Ishikawa (cell line): ENCODE data around the gene TMEM37.

Experiments
- CEBPB ChIP-seq: IDR thresholded peaks from 2 replicates; pipeline ENCODE4 v1.6.1; 2012
- CREB1 ChIP-seq: IDR thresholded peaks from 2 replicates; pipeline ENCODE4 v1.6.1; 2012; ENCODE audit warnings: low read depth
- EGR1 ChIP-seq: IDR thresholded peaks from 2 replicates; pipeline ENCODE4 v1.6.1; 2012
- EP300 ChIP-seq: IDR thresholded peaks from 2 replicates; pipeline ENCODE4 v1.6.1; 2012; ENCODE audit warnings: borderline replicate concordance
- FOXM1 ChIP-seq: IDR thresholded peaks from 2 replicates; pipeline ENCODE4 v1.6.1; 2012; ENCODE audit warnings: low read depth, borderline replicate concordance
- MAX ChIP-seq: IDR thresholded peaks from 2 replicates; pipeline ENCODE4 v1.6.1; 2012
- NFIC ChIP-seq: IDR thresholded peaks from 2 replicates; pipeline ENCODE4 v1.6.1; 2012
- RAD21 ChIP-seq: IDR thresholded peaks from 2 replicates; pipeline ENCODE4 v1.6.1; 2012; ENCODE audit warnings: low read depth
- TAF1 ChIP-seq: IDR thresholded peaks from 2 replicates; pipeline ENCODE4 v1.6.1; 2012; ENCODE audit warnings: low read depth, mild to moderate bottlenecking
- TCF12 ChIP-seq: IDR thresholded peaks from 2 replicates; pipeline ENCODE4 v1.6.1; 2012; ENCODE audit warnings: low read depth
- TEAD4 ChIP-seq: IDR thresholded peaks from 2 replicates; pipeline ENCODE4 v1.6.1; 2012
- YY1 ChIP-seq: IDR thresholded peaks from 2 replicates; pipeline ENCODE4 v1.6.1; 2012; ENCODE audit warnings: low read depth
- ZBTB7A ChIP-seq: IDR thresholded peaks from 2 replicates; pipeline ENCODE4 v1.6.1; 2012; ENCODE audit warnings: low read depth
- TF ChIP-seq, protein P1 (sequence below): IDR thresholded peaks from 2 replicates; pipeline ENCODE4 v1.6.1; 2012; ENCODE audit warnings: low read depth, mild to moderate bottlenecking
- TF ChIP-seq, protein P2 (sequence below): IDR thresholded peaks from 2 replicates; pipeline ENCODE4 v1.6.1; 2012

The TMEM37 gene

GRCh38 chr2:119426396-119426675, 5.3 kb upstream of the TMEM37 start:
- TF ChIP-seq FOXM1: no peak
- TF ChIP-seq, protein P1, sequence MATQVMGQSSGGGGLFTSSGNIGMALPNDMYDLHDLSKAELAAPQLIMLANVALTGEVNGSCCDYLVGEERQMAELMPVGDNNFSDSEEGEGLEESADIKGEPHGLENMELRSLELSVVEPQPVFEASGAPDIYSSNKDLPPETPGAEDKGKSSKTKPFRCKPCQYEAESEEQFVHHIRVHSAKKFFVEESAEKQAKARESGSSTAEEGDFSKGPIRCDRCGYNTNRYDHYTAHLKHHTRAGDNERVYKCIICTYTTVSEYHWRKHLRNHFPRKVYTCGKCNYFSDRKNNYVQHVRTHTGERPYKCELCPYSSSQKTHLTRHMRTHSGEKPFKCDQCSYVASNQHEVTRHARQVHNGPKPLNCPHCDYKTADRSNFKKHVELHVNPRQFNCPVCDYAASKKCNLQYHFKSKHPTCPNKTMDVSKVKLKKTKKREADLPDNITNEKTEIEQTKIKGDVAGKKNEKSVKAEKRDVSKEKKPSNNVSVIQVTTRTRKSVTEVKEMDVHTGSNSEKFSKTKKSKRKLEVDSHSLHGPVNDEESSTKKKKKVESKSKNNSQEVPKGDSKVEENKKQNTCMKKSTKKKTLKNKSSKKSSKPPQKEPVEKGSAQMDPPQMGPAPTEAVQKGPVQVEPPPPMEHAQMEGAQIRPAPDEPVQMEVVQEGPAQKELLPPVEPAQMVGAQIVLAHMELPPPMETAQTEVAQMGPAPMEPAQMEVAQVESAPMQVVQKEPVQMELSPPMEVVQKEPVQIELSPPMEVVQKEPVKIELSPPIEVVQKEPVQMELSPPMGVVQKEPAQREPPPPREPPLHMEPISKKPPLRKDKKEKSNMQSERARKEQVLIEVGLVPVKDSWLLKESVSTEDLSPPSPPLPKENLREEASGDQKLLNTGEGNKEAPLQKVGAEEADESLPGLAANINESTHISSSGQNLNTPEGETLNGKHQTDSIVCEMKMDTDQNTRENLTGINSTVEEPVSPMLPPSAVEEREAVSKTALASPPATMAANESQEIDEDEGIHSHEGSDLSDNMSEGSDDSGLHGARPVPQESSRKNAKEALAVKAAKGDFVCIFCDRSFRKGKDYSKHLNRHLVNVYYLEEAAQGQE: no peak
- no peak for TF ChIP-seq CREB1
- TF ChIP-seq CEBPB: no peak
- no peak for TF ChIP-seq NFIC
- no peak for TF ChIP-seq EGR1
- TF ChIP-seq ZBTB7A: no peak
- no peak for TF ChIP-seq MAX
- TF ChIP-seq, protein P2, sequence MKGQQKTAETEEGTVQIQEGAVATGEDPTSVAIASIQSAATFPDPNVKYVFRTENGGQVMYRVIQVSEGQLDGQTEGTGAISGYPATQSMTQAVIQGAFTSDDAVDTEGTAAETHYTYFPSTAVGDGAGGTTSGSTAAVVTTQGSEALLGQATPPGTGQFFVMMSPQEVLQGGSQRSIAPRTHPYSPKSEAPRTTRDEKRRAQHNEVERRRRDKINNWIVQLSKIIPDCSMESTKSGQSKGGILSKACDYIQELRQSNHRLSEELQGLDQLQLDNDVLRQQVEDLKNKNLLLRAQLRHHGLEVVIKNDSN: no peak
- no peak for TF ChIP-seq TAF1
- TF ChIP-seq TEAD4: no peak
- TF ChIP-seq TCF12: no peak
- TF ChIP-seq RAD21: no peak
- no peak for TF ChIP-seq EP300
- TF ChIP-seq YY1: no peak

DNA sequence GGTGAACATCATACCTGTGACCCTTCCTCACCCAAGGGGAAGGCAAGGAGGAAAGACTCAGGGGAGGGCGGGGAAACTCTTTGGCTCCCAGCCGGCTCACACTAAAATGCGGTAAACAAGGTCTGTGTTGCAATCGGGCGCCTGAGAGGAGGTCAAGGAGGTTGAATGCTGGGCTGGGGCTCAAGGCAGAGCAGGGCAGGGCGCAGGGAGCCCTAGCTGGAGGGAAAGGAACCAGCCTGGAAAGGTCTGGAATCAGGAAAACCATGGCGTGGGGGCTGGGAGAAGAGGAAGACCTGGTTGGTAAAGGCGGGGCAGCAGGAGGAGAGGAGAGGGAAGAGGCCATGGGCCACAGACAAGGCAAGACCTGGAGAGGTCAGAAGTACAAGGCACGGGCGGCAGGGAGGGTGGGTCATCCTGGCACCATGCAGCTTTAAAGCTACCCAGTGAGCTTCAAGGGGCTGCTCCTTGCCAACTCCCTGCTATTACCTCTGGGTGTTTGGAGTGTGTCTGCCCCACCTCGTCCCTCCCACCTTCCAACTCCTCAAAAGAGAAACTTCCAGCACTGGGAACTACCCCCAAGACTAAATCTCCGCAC, 4.8 kb upstream of the TMEM37 start:
- TF ChIP-seq CEBPB (peak; percentile 67; the same call in 1 of the 2 replicates), EP300 (no peak), NFIC (no peak), RAD21 (no peak), FOXM1 (no peak)

GRCh38 chr2:119427756-119428155, 3.9 kb upstream of the TMEM37 start:
- TF ChIP-seq CREB1 (no peak), EP300 (no peak), TEAD4 (no peak), CEBPB (no peak), MAX (no peak), TAF1 (no peak), YY1 (no peak)
- TF ChIP-seq, protein P1: no peak

DNA sequence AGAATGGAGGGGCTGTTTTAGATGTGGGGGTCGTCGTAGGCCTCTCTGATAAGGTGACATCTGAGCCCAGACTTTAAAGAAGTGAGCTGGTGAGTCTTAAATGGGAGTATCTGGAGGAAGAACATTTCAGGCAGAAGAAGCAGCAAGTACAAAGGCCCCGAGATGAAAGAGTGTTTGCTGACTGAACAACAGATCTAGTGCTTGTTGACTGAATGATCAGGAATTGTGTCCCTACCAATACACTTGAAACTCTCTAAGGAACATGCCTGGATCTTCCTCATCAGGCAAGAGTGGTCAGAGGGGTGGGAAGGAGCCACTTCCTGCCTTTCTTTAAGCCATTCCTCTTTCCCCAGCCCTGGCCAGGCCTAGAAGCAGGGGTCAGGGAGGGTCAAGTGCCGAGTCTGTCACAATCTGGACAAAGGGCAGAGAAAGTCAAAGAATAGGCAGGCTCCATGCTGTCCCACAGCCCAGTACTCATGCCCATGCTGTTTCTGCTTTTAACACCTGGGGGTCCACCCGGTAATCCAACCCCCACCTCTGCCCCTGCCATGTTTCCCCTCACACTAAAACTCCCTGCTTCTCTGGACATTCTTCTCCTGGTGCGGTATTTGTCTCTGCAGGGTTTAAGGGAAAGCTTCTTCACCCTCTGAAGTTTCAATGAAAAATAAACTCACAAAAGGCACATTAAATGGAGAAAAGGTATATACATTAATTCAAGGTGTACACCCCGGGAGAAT, 3.0 kb upstream of the TMEM37 start:
- TF ChIP-seq, protein P2: no peak
- no peak for TF ChIP-seq EGR1
- TF ChIP-seq YY1: no peak
- TF ChIP-seq MAX: no peak
- TF ChIP-seq TCF12: no peak
- no peak for TF ChIP-seq NFIC
- TF ChIP-seq TAF1: no peak
- TF ChIP-seq, protein P1: no peak
- no peak for TF ChIP-seq RAD21
- no peak for TF ChIP-seq CEBPB
- TF ChIP-seq TEAD4: no peak
- no peak for TF ChIP-seq FOXM1
- TF ChIP-seq CREB1: no peak
- no peak for TF ChIP-seq ZBTB7A
- TF ChIP-seq EP300: no peak
